Liver (tissue), 9 donors: Measurements from ENCODE around the gene CD96. TPM values are rescaled to one million over a fixed set of nuclear protein-coding genes. Genes with fewer than 3 reads are reported as not detected.
"Not testable (repeated sequence)": the region's sequence is repeated elsewhere in the genome, so short reads cannot be mapped to it uniquely, and the experiment has no call there.

Experiments used
- DNase-seq: peaks from one replicate; pipeline ENCODE4 v3.0.0-alpha.2; 2017; ENCODE audit warnings: low spot score
- H3K27ac ChIP-seq, 2 donors: one replicate each; pipeline ENCODE4 v1.7.0; 2013; ENCODE audit warnings: inconsistent platforms in 2 of 2, low read length in 2 of 2, control low read depth in 1 of 2, low read depth in 1 of 2, mild to moderate bottlenecking in 1 of 2
- H3K27me3 ChIP-seq, 4 donors: one replicate each; pipeline versions ENCODE4 v1.6.1 to v1.7.0; 2013; ENCODE audit warnings: low read length in 3 of 4, inconsistent platforms in 1 of 4, mild to moderate bottlenecking in 1 of 4, moderate library complexity in 1 of 4; ENCODE audit not compliant: control insufficient read depth in 4 of 4, insufficient read depth in 4 of 4
- H3K36me3 ChIP-seq, 4 donors: one replicate each; pipeline versions ENCODE4 v1.6.1 to v1.7.0; 2013; ENCODE audit warnings: low read length in 3 of 4, mild to moderate bottlenecking in 3 of 4, low read depth in 1 of 4, moderate library complexity in 1 of 4; ENCODE audit not compliant: control insufficient read depth in 4 of 4, insufficient read depth in 3 of 4
- H3K4me1 ChIP-seq, 4 donors: one replicate each; pipeline versions ENCODE4 v1.6.1 to v1.7.0; 2013; ENCODE audit warnings: low read length in 3 of 4, mild to moderate bottlenecking in 3 of 4, moderate library complexity in 1 of 4; ENCODE audit not compliant: control insufficient read depth in 4 of 4, insufficient read depth in 4 of 4
- H3K4me3 ChIP-seq, 3 donors: one replicate each; pipeline versions ENCODE4 v1.6.1 to v1.7.0; 2013; ENCODE audit warnings: low read length in 3 of 3, control low read depth in 1 of 3, low read depth in 1 of 3, mild to moderate bottlenecking in 1 of 3
- H3K9ac ChIP-seq, 2 donors: one replicate each; pipeline ENCODE4 v1.7.0; 2013; ENCODE audit warnings: low read length in 2 of 2, mild to moderate bottlenecking in 2 of 2, moderate library complexity in 2 of 2, control low read depth in 1 of 2, low read depth in 1 of 2
- H3K9me3 ChIP-seq, 4 donors: one replicate each; pipeline versions ENCODE4 v1.6.1 to v1.7.0; 2013; ENCODE audit warnings: low read length in 3 of 4; ENCODE audit not compliant: control insufficient read depth in 4 of 4
- CTCF ChIP-seq: fragments of 150-350 bp; IDR thresholded peaks from 2 replicates; pipeline ENCODE4 v1.5.1; 2017; ENCODE audit warnings: improper control_type of control experiment, low read depth, low read length; ENCODE audit not compliant: missing input control
- EGR1 ChIP-seq, 2 donors: IDR thresholded peaks; 2 replicates each; pipeline ENCODE4 v1.6.1; 2016 to 2018; ENCODE audit warnings: antibody characterized with exemption in 2 of 2, low read depth in 2 of 2
- FOXA2 ChIP-seq: IDR thresholded peaks from 2 replicates; pipeline ENCODE4 v1.6.1; 2016; ENCODE audit warnings: antibody characterized with exemption
- HNF4A ChIP-seq, 2 donors: conservative IDR thresholded peaks; 2 replicates each; pipeline ENCODE4 v1.6.1; 2016; ENCODE audit warnings: antibody characterized with exemption in 2 of 2, mild to moderate bottlenecking in 2 of 2
- HNF4G ChIP-seq: IDR thresholded peaks from 2 replicates; pipeline ENCODE4 v1.6.1; 2016; ENCODE audit warnings: antibody characterized with exemption
- NR2F2 ChIP-seq: IDR thresholded peaks from 2 replicates; pipeline ENCODE4 v1.6.1; 2016; ENCODE audit warnings: antibody characterized with exemption
- RAD21 ChIP-seq, 2 donors: IDR thresholded peaks; 2 replicates each; pipeline ENCODE4 v1.6.1; 2016; ENCODE audit warnings: antibody characterized with exemption in 2 of 2, mild to moderate bottlenecking in 2 of 2
- REST ChIP-seq: IDR thresholded peaks from 2 replicates; pipeline ENCODE4 v1.6.1; 2016; ENCODE audit warnings: antibody characterized with exemption, mild to moderate bottlenecking
- TAF1 ChIP-seq: conservative IDR thresholded peaks from 2 replicates; pipeline ENCODE4 v1.6.1; 2016; ENCODE audit warnings: antibody characterized with exemption, mild to moderate bottlenecking
- YY1 ChIP-seq: IDR thresholded peaks from 2 replicates; pipeline ENCODE4 v1.6.1; 2016; ENCODE audit warnings: antibody characterized with exemption, mild to moderate bottlenecking
- ZBTB33 ChIP-seq: IDR thresholded peaks from 2 replicates; pipeline ENCODE4 v1.6.1; 2016; ENCODE audit warnings: antibody characterized with exemption
- WGBS: extraction: QIAGEN DNeasy Blood & Tissue Kit; methylation state at CpG from one replicate; pipeline ENCODE4 v1.1.7; 2013; 5-methylcytosine and 5-hydroxymethylcytosine counted together
- polyA plus RNA-seq, 2 donors: library from polyadenylated mRNA; stranded (reverse) in 1 of 2; unstranded in 1 of 2; fragments of 200-250 nt in 1 of 2; fragments of >200 nt in 1 of 2; fragmentation: Nextera tagmentation in 1 of 2; extraction: Ambion mirVana in 1 of 2; gene quantifications; one replicate each; pipeline versions ENCODE4 v1.2.1 to v1.2.3, GENCODE V29; 2013 to 2015
- total RNA-seq, 2 donors: library from RNA; depleted of rRNA; stranded (reverse); fragments of >200 nt; gene quantifications; one replicate each; pipeline ENCODE4 v1.2.3, GENCODE V29; 2014
- donor health status: healthy.
- donor health status: healthy.
- donor health status: healthy.
- donor health status: healthy.
- donor health status: healthy.

Gene CD96
- total and polyA plus RNA-seq, 4 donors, result 0.46 to 2.7 (median 0.92) TPM

- WGBS, result 36% methylated on average over 5 of the region's 5 CpGs
- no peak overlapping the region for H3K27ac ChIP-seq
- H3K27me3 ChIP-seq, result no peaks in the 10 kb centered on the region
- H3K9ac ChIP-seq, result peak overlapping the region in 1 of 2 donors; percentile 16
- peak; percentile 89 for TF ChIP-seq CTCF
- no peak for TF ChIP-seq REST
- peak; percentile 94 to 96 for TF ChIP-seq RAD21 (IDR thresholded peaks at IDR 0.05)
- no peak for TF ChIP-seq ZBTB33
- no peak for TF ChIP-seq EGR1 (IDR thresholded peaks at IDR 0.05; ENCODE audit: low read depth in 2 of 2)
- TF ChIP-seq HNF4A (conservative IDR thresholded peaks at IDR 0.05), result peak in 1 of 2 donors; percentile 10
- no peak for TF ChIP-seq HNF4G
- no peak for TF ChIP-seq NR2F2
- no peak for TF ChIP-seq FOXA2
- TF ChIP-seq TAF1, result no peak
- H3K4me3 ChIP-seq, result no peak overlapping the region
- DNase-seq, result no peak
- no peaks in the 10 kb centered on the region for H3K36me3 ChIP-seq
- H3K4me1 ChIP-seq, result peaks cover 0 to 8% (median 5%) of the 10 kb centered on the region in 4 donors
- H3K9me3 ChIP-seq, result no peaks in the 10 kb centered on the region
Observed at GRCh38 chr3:111668888-111669488, 127.0 kb downstream of the CD96 start.

- TF ChIP-seq YY1, result no peak
- no peak overlapping the region for H3K4me3 ChIP-seq
- no peak overlapping the region for H3K27ac ChIP-seq
- WGBS, result 84% methylated on average over 7 of the region's 7 CpGs
- H3K27me3 ChIP-seq, result no peaks in the 10 kb centered on the region
- no peaks in the 10 kb centered on the region for H3K36me3 ChIP-seq
- H3K9me3 ChIP-seq, result no peaks in the 10 kb centered on the region
- DNase-seq, result no peak
- H3K9ac ChIP-seq, result no peak overlapping the region
- peaks cover 3 to 14% (median 10%) of the 10 kb centered on the region in 4 donors for H3K4me1 ChIP-seq
Observed at GRCh38 chr3:111669926-111670630, 128.1 kb downstream of the CD96 start.

GRCh38 chr3:111672461-111672860, 130.5 kb downstream of the CD96 start:
- DNase-seq, H3K9me3 ChIP-seq, H3K9ac ChIP-seq, H3K36me3 ChIP-seq, H3K27ac ChIP-seq, H3K27me3 ChIP-seq, H3K4me3 ChIP-seq: not testable (repeated sequence)
- H3K4me1 ChIP-seq, result peaks cover 10 to 35% (median 29%) of the 10 kb centered on the region in 4 donors
- 64% methylated on average over 6 of the region's 6 CpGs for WGBS
